ENCODE measurements around the gene PDHX. TPM values are rescaled to one million over a fixed set of nuclear protein-coding genes. Genes with fewer than 3 reads are reported as not detected.

Gene PDHX
- total and polyA plus RNA-seq, 5 donors = 59.5 to 89.2 (median 70.1) TPM

DNA sequence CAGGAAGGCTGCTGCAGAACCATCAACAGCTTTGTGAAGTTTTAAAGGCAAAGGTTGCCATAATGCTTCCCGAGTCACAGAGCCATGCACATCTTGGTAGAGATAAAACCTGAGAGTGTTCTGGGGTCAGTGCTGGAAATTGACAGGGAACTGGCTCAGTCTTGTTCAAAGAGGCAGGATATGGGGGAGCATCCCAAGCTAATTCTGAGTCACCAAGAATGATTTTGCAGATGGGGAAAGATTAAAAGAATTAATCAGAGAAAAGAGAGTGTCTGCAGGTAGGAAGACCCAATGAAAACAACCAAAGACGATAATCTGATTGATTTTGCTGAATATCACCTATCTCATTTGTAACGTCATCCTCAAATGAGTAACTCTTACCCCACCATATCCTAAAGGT, 122.7 kb downstream of the PDHX start:
- Histone ChIP-seq H3K27me3 (ENCODE audit: control insufficient read depth, insufficient read depth) (no peaks in the 10 kb centered on the region), H3K4me1 (ENCODE audit: control insufficient read depth, insufficient read depth, low read length) (no peaks in the 10 kb centered on the region), H3K9me3 (ENCODE audit: control insufficient read depth, low read length) (no peaks in the 10 kb centered on the region), H3K27ac (ENCODE audit: low read length) (no peak overlapping the region), H3K4me3 (ENCODE audit: low read length) (no peak overlapping the region)
- intact Hi-C loops (cut with DNase I) = no loop called here
- 79% methylated on average over 3 of the region's 3 CpGs for WGBS
- ATAC-seq (no peak), DNase-seq (no peak)

DNA sequence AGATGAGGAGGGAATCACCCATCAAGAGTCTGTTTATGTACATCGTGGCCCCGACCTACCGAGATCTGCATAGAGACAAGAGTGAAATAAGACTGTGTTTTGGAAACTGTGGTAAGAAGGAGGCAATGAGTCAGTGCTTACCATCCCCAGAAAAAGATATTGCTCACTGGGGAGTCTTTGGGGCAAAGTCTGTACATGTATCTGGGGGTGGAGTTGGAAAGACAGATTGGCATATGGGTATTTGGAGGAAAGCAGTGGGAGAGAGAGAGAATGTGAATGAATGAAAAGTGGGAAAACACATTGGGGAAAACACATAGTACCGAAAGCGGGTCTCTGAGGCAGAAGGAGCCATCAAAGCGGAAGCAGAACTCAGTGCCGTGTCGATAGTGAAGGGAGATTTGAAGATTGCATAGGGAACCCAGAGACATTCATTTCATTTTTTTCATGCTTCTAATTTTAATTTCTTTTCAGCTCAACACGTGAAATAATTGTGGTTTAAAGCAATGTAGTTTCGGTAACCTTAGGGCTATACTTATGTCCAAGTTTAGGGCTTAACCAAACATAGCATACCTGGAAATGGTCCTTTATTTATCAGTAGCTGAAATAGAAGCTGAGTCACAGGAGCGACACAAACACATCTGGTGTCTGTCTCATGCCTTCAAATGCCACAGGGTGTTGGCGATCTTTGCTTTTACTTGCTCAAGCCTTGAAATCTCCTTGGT, 124.0 kb downstream of the PDHX start:
- Histone ChIP-seq H3K4me1 (ENCODE audit: control insufficient read depth, insufficient read depth, low read length) (no peaks in the 10 kb centered on the region), H3K27ac (ENCODE audit: low read length) (no peak overlapping the region), H3K27me3 (ENCODE audit: control insufficient read depth, insufficient read depth) (no peaks in the 10 kb centered on the region), H3K4me3 (ENCODE audit: low read length) (no peak overlapping the region), H3K9me3 (ENCODE audit: control insufficient read depth, low read length) (no peaks in the 10 kb centered on the region)
- DNase-seq (no peak), ATAC-seq (no peak)
- intact Hi-C loops (cut with DNase I) = no loop called here
- 89% methylated on average over 12 of the region's 12 CpGs for WGBS

DNA sequence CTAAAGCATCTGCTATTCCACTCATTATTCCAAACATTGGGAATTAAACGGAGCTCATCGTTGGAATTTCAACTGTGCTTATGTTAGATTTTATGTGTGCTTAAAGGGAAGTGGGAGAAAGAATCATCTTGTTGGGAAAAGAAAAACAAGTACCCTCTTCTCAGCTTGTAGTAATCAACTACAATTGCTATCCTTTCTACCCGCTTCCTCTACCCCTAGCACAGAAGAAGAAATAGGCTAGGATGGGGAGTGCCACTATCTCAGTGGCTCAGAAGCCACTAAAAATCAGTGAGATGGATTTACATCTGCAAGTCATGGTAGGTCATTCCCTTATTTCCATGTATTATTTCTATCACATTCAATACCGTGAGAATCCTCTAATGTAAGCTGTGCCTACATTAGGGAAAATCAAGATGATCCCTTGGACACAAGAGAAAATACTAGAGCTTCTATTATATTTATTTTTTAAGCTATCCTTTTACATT, 124.7 kb downstream of the PDHX start:
- Histone ChIP-seq H3K27me3 (ENCODE audit: control insufficient read depth, insufficient read depth) (no peaks in the 10 kb centered on the region), H3K27ac (ENCODE audit: low read length) (no peak overlapping the region), H3K4me1 (ENCODE audit: control insufficient read depth, insufficient read depth, low read length) (no peaks in the 10 kb centered on the region), H3K4me3 (ENCODE audit: low read length) (no peak overlapping the region), H3K9me3 (ENCODE audit: control insufficient read depth, low read length) (no peaks in the 10 kb centered on the region)
- DNase-seq (no peak), ATAC-seq (no peak)
- intact Hi-C loops (cut with DNase I) = no loop called here
- 91% methylated on average over 4 of the region's 4 CpGs for WGBS

DNA sequence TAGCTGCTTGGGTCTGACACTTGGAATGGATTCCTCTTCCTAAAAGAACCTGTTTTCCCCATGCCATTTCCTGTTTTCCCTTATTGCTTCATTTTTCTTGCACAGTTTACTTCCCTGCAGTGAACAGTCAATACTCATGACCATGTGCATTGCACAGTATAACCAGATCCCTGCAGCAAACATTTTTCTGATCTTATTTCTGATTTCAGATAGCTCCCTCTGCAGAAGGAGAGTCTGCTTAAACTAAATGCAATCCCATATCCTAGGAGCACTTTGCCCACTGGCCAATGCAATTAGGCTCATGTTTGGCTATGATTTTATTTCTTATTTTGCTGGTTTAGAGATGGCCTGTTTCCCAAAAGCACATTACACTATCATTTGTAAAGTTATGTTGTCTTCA, 125.8 kb downstream of the PDHX start:
- no peaks in the 10 kb centered on the region for H3K4me1 ChIP-seq (ENCODE audit: control insufficient read depth, insufficient read depth, low read length)
- no peaks in the 10 kb centered on the region for H3K9me3 ChIP-seq (ENCODE audit: control insufficient read depth, low read length)
- no peak overlapping the region for H3K27ac ChIP-seq (ENCODE audit: low read length)
- no peak for ATAC-seq
- intact Hi-C loops (cut with DNase I) = no loop called here
- DNase-seq = no peak
- H3K27me3 ChIP-seq (ENCODE audit: control insufficient read depth, insufficient read depth) = no peaks in the 10 kb centered on the region
- H3K4me3 ChIP-seq (ENCODE audit: low read length) = no peak overlapping the region

DNA sequence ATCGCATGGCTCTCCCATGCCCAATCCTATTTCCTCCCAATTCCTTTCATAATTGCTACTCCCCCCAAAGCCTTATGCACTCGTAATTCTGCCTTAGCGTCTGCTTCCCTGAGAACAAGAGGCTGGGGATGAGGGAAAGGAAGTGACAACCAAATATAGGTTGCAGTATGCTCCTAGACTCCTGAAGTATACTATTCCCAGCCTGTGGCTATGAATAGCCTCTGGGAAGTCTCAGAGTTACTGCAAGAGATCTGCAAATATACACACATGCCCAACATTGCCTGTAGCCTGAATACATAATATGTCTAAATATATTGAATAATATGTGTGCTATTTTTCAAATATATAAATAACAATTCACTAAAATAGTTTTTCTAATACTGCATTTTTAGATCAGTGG, 126.5 kb downstream of the PDHX start:
- H3K4me1 ChIP-seq (ENCODE audit: control insufficient read depth, insufficient read depth, low read length) = no peaks in the 10 kb centered on the region
- no peaks in the 10 kb centered on the region for H3K9me3 ChIP-seq (ENCODE audit: control insufficient read depth, low read length)
- ATAC-seq (no peak), DNase-seq (no peak)
- H3K27ac ChIP-seq (ENCODE audit: low read length) = no peak overlapping the region
- WGBS = 71% methylated on average over 3 of the region's 3 CpGs
- intact Hi-C loops (cut with DNase I) = no loop called here
- no peaks in the 10 kb centered on the region for H3K27me3 ChIP-seq (ENCODE audit: control insufficient read depth, insufficient read depth)
- H3K4me3 ChIP-seq (ENCODE audit: low read length) = no peak overlapping the region

DNA sequence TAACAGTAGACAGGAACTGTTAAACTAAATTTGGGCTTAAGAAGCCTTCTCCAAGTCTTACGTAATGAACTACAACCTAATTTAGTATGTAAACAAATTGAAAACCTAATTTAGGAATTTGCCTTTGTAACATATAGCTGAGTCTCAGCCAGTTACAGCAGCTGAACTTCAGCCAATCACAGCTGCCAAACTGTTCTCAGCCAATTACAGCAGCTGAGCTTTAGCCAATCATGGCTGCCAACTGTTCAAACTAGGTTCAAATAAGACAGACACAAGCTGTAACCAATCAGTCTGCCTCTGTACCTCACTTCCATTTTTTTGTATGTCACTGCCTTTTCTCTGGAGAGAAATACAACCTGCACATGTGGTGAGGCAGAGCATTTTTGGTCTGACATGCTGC, 127.5 kb downstream of the PDHX start:
- peak; percentile 40 to 51 for ATAC-seq
- Histone ChIP-seq H3K27me3 (ENCODE audit: control insufficient read depth, insufficient read depth) (no peaks in the 10 kb centered on the region), H3K4me1 (ENCODE audit: control insufficient read depth, insufficient read depth, low read length) (no peaks in the 10 kb centered on the region), H3K9me3 (ENCODE audit: control insufficient read depth, low read length) (no peaks in the 10 kb centered on the region), H3K27ac (ENCODE audit: low read length) (no peak overlapping the region), H3K4me3 (ENCODE audit: low read length) (no peak overlapping the region)
- WGBS = 81% methylated on average over 1 of the region's 1 CpG
- DNase-seq = no peak
- intact Hi-C loops (cut with DNase I) = no loop called here

DNA sequence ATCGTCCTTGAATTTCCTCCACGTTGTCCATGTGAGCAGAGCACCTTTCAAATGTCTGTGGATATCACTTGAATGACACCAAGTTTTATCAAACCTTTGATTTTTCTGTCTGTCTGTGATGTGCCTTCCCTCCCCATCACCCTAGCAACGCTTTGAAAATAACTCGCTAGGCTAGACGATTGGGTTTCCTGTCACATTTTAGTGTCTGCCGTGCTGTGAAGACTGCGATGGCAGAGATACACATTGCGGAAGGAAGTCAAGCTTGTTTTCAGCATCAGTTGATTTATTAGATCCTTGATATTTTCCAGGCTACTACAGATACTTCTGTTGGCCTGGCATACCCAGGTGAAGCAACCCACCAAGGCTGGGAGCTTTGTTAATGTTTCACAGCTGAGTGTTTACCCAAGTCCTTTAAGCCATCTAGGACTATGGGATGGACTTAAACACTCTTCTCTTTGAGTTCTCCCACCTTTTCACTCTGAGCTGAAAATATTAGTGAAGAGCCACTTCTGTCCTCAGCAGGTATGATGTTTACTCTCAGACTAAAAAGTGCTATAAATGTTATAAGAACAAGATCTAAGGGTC, 128.9 kb downstream of the PDHX start:
- no peak overlapping the region for H3K27ac ChIP-seq (ENCODE audit: low read length)
- ATAC-seq = peak in 1 of 2 donors; percentile 38
- intact Hi-C loops (cut with DNase I) = no loop called here
- no peaks in the 10 kb centered on the region for H3K27me3 ChIP-seq (ENCODE audit: control insufficient read depth, insufficient read depth)
- no peaks in the 10 kb centered on the region for H3K4me1 ChIP-seq (ENCODE audit: control insufficient read depth, insufficient read depth, low read length)
- DNase-seq = no peak
- no peaks in the 10 kb centered on the region for H3K9me3 ChIP-seq (ENCODE audit: control insufficient read depth, low read length)
- WGBS = 54% methylated on average over 8 of the region's 8 CpGs
- H3K4me3 ChIP-seq (ENCODE audit: low read length) = no peak overlapping the region

Small RNAs within 50 kb of the gene (microRNA-seq; reads per million reads assigned to microRNA genes)
- gene MIR1343 = 2.1 to 5.0 reads per million in 2 donors

Other genes starting within 250 kb of the PDHX start
- 10 to 100 TPM; 23.1 to 34.3 (median 26.7) TPM for gene APIP, start 239 bp upstream of the PDHX start, total RNA-seq
- gene APIP, start 239 bp upstream of the PDHX start, polyA plus RNA-seq = 26.6 TPM
- gene CD44, start 222.6 kb downstream of the PDHX start, total RNA-seq = 10 to 100 TPM; 20.9 to 50.7 (median 40.9) TPM
- 7.5 TPM for gene CD44, start 222.6 kb downstream of the PDHX start, polyA plus RNA-seq